Brain microvascular endothelial cell (primary cell): ENCODE results near the gene SFRP2.

Experiments
- DNase-seq: peaks from one replicate; pipeline ENCODE4 v3.0.0-alpha.2; 2020
- H3K27ac ChIP-seq: fragments of 250-450 bp; sonication (Bioruptor Pico); 2 replicates; pipeline ENCODE4 v1.5.1; 2020; ENCODE audit warnings: mild to moderate bottlenecking, moderate library complexity
- H3K27me3 ChIP-seq: fragments of 250-450 bp; sonication (Bioruptor Pico); replicated peaks from 2 replicates; pipeline ENCODE4 v1.5.1; 2020; ENCODE audit warnings: mild to moderate bottlenecking
- H3K36me3 ChIP-seq: fragments of 250-450 bp; sonication (Bioruptor Pico); replicated peaks from 2 replicates; pipeline ENCODE4 v1.5.1; 2020; ENCODE audit warnings: mild to moderate bottlenecking
- H3K4me3 ChIP-seq: 2 replicates; pipeline ENCODE4 v1.5.1; 2011; ENCODE audit warnings: low read depth, mild to moderate bottlenecking, control low read depth, low read length, moderate library complexity
- in situ Hi-C: cut with HindIII; loops from 2 replicates; pipeline ENCODE4 v1.10.0; 2017; ENCODE audit warnings: low sequenced_read_pairs, low pct_ligation_motif_present
- TF ChIP-seq, protein P1 (sequence below): IDR thresholded peaks from 2 replicates; pipeline ENCODE4 v1.5.1; 2011; ENCODE audit warnings: low read depth, mild to moderate bottlenecking, moderate library complexity, low read length, control low read depth, inconsistent platforms; ENCODE audit errors: missing control alignments

SFRP2 gene

GRCh38 chr4:153831245-153831644 lies 42.4 kb upstream of the SFRP2 start:
- in situ Hi-C loops = no loop called here

GRCh38 chr4:153825691-153826090 lies 36.8 kb upstream of the SFRP2 start:
- TF ChIP-seq, protein P1, sequence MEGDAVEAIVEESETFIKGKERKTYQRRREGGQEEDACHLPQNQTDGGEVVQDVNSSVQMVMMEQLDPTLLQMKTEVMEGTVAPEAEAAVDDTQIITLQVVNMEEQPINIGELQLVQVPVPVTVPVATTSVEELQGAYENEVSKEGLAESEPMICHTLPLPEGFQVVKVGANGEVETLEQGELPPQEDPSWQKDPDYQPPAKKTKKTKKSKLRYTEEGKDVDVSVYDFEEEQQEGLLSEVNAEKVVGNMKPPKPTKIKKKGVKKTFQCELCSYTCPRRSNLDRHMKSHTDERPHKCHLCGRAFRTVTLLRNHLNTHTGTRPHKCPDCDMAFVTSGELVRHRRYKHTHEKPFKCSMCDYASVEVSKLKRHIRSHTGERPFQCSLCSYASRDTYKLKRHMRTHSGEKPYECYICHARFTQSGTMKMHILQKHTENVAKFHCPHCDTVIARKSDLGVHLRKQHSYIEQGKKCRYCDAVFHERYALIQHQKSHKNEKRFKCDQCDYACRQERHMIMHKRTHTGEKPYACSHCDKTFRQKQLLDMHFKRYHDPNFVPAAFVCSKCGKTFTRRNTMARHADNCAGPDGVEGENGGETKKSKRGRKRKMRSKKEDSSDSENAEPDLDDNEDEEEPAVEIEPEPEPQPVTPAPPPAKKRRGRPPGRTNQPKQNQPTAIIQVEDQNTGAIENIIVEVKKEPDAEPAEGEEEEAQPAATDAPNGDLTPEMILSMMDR = no peak
- Histone ChIP-seq H3K27me3 (no peaks in the 10 kb centered on the region), H3K27ac (no peak overlapping the region), H3K36me3 (no peaks in the 10 kb centered on the region), H3K4me3 (no peak overlapping the region)
- in situ Hi-C loops = no loop called here
- no peak for DNase-seq

More at GRCh38 chr4:153831245-153831644, 42.4 kb upstream of the SFRP2 start:
- Histone ChIP-seq H3K27ac (no peak overlapping the region), H3K36me3 (no peaks in the 10 kb centered on the region), H3K27me3 (no peaks in the 10 kb centered on the region), H3K4me3 (no peak overlapping the region)
- TF ChIP-seq, protein P1 = no peak
- DNase-seq = no peak

- Histone ChIP-seq H3K4me3 (no peak overlapping the region), H3K27ac (no peak overlapping the region), H3K36me3 (no peaks in the 10 kb centered on the region), H3K27me3 (no peaks in the 10 kb centered on the region)
- in situ Hi-C loops = no loop called here
- DNase-seq = no peak
- TF ChIP-seq, protein P1 = no peak
Measured at GRCh38 chr4:153825126-153825525, 36.2 kb upstream of the SFRP2 start.

DNA sequence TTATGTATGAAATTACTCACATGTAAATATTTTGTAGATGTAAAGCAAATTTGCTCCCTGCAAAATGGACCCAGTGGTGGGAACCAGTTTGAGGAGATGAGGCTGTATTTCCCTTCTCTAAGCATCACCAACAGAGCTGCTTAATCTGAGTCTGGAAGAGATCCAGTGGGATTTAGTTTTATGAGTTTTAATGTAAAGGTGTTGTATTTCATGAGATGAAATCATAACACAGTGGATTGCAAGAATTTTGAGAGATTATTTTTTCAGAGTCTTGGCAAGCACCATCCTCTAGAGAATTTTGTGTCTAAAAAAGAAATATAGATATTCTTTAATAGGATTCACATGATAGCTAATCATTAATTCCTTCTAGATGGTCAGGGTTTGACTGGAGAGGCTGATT lies 35.6 kb upstream of the SFRP2 start:
- TF ChIP-seq, protein P1 = no peak
- no peak for DNase-seq
- in situ Hi-C loops = no loop called here
- Histone ChIP-seq H3K27me3 (no peaks in the 10 kb centered on the region), H3K36me3 (no peaks in the 10 kb centered on the region), H3K27ac (no peak overlapping the region), H3K4me3 (no peak overlapping the region)

- Histone ChIP-seq H3K27me3 (no peaks in the 10 kb centered on the region), H3K4me3 (no peak overlapping the region), H3K27ac (no peak overlapping the region), H3K36me3 (no peaks in the 10 kb centered on the region)
- TF ChIP-seq, protein P1 = no peak
- in situ Hi-C loops = no loop called here
- no peak for DNase-seq
Measured at GRCh38 chr4:153823483-153823882, 34.6 kb upstream of the SFRP2 start.

- H3K27me3 ChIP-seq = no peaks in the 10 kb centered on the region
- TF ChIP-seq, protein P1 = no peak
- H3K36me3 ChIP-seq = no peaks in the 10 kb centered on the region
- DNase-seq = no peak
- in situ Hi-C loops = no loop called here
- H3K27ac ChIP-seq = no peak overlapping the region
- no peak overlapping the region for H3K4me3 ChIP-seq
Measured at GRCh38 chr4:153822316-153822715, 33.4 kb upstream of the SFRP2 start.
